Esophagus squamous epithelium (tissue), 5 donors: ENCODE results near the gene AGMO. TPM values are rescaled to one million over a fixed set of nuclear protein-coding genes. Genes with fewer than 3 reads are reported as not detected.

Experiments used
- DNase-seq: peaks from one replicate; lab custom pipeline; 2025; lab: John Stamatoyannopoulos, UW
- H3K27ac ChIP-seq, 4 donors: fragments of 200-600 bp; sonication (generic); one replicate each; pipeline ENCODE4 v1.5.1; 2016 to 2019; ENCODE audit warnings: mild to moderate bottlenecking in 1 of 4
- H3K27me3 ChIP-seq, 4 donors: fragments of 200-600 bp; sonication (generic); 1 replicate in 3 of 4; 2 replicates in 1 of 4; pipeline versions ENCODE4 v1.5.1 to v1.6.0; 2017 to 2021; ENCODE audit warnings: antibody characterized with exemption in 1 of 4
- H3K36me3 ChIP-seq, 3 donors: fragments of 200-600 bp; sonication (generic); one replicate each; pipeline ENCODE4 v1.5.1; 2016 to 2019
- H3K4me1 ChIP-seq, 3 donors: fragments of 200-600 bp; sonication (generic); one replicate each; pipeline ENCODE4 v1.5.1; 2017 to 2019
- H3K4me3 ChIP-seq, 4 donors: fragments of 200-600 bp; sonication (generic); 1 replicate in 3 of 4; 2 replicates in 1 of 4; pipeline ENCODE4 v1.5.1; 2016 to 2019; ENCODE audit warnings: mild to moderate bottlenecking in 2 of 4, moderate library complexity in 1 of 4
- H3K9me3 ChIP-seq, 3 donors: fragments of 200-600 bp; sonication (generic); one replicate each; pipeline ENCODE4 v1.5.1; 2016 to 2019
- POLR2A ChIP-seq, 4 donors: fragments of 450-650 bp; IDR thresholded peaks; one replicate each; pipeline ENCODE4 v1.6.1; 2017; ENCODE audit warnings: antibody characterized with exemption in 4 of 4, mild to moderate bottlenecking in 4 of 4, moderate library complexity in 3 of 4
- WGBS, 2 donors: methylation state at CpG; one replicate each; pipeline ENCODE4 v1.1.5; 2018; 5-methylcytosine and 5-hydroxymethylcytosine counted together
- intact Hi-C: fragments of 100-400 bp; cut with DNase I; formaldehyde crosslinking; loops from one replicate; pipeline ENCODE4 v1.15.0; 2022
- total RNA-seq, 4 donors: library from RNA; depleted of rRNA; stranded (reverse); fragments of >200 nt; gene quantifications; one replicate each; pipeline ENCODE4 v1.1.0, GENCODE V29; 2016
- TF ChIP-seq, protein P1 (sequence below), 6 experiments: fragments of 450-650 bp in 4 of 6; fragments of 200-600 bp in 2 of 6; sonication (generic) in 2 of 6; IDR thresholded peaks; one replicate each; pipeline ENCODE4 v1.5.1; 2016 to 2019; ENCODE audit warnings: antibody characterized with exemption in 6 of 6, mild to moderate bottlenecking in 4 of 6, moderate library complexity in 4 of 6
- donor health status: DM: yes; HTN: yes; CAD: no.

AGMO gene
- total RNA-seq, 4 donors from 2014 or later: 0.38 to 0.53 TPM; not detected in 2

- Histone ChIP-seq H3K27ac (no peak overlapping the region), H3K36me3 (no peaks in the 10 kb centered on the region), H3K9me3 (no peaks in the 10 kb centered on the region), H3K4me3 (no peak overlapping the region), H3K27me3 (no peaks in the 10 kb centered on the region), H3K4me1 (no peaks in the 10 kb centered on the region)
- DNase-seq: no peak
- no peak for TF ChIP-seq POLR2A (IDR thresholded peaks at IDR 0.05)
- TF ChIP-seq, protein P1, sequence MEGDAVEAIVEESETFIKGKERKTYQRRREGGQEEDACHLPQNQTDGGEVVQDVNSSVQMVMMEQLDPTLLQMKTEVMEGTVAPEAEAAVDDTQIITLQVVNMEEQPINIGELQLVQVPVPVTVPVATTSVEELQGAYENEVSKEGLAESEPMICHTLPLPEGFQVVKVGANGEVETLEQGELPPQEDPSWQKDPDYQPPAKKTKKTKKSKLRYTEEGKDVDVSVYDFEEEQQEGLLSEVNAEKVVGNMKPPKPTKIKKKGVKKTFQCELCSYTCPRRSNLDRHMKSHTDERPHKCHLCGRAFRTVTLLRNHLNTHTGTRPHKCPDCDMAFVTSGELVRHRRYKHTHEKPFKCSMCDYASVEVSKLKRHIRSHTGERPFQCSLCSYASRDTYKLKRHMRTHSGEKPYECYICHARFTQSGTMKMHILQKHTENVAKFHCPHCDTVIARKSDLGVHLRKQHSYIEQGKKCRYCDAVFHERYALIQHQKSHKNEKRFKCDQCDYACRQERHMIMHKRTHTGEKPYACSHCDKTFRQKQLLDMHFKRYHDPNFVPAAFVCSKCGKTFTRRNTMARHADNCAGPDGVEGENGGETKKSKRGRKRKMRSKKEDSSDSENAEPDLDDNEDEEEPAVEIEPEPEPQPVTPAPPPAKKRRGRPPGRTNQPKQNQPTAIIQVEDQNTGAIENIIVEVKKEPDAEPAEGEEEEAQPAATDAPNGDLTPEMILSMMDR (IDR thresholded peaks at IDR 0.05): no peak
- WGBS, 2 donors: 66 to 75% methylated on average over 1 of the region's 1 CpG
- intact Hi-C loops: no loop called here
Observed at GRCh38 chr7:15430911-15431310, 130.9 kb downstream of the AGMO start.

- no peak overlapping the region for H3K27ac ChIP-seq
- intact Hi-C loops: no loop called here
- WGBS, 2 donors: 87 to 88% methylated on average over 2 of the region's 2 CpGs
- no peaks in the 10 kb centered on the region for H3K4me1 ChIP-seq
- TF ChIP-seq POLR2A (IDR thresholded peaks at IDR 0.05): no peak
- TF ChIP-seq, protein P1 (IDR thresholded peaks at IDR 0.05): no peak
- H3K36me3 ChIP-seq: no peaks in the 10 kb centered on the region
- DNase-seq: no peak
- no peak overlapping the region for H3K4me3 ChIP-seq
- no peaks in the 10 kb centered on the region for H3K27me3 ChIP-seq
- no peaks in the 10 kb centered on the region for H3K9me3 ChIP-seq
Observed at GRCh38 chr7:15430191-15430590, 131.6 kb downstream of the AGMO start.

DNA sequence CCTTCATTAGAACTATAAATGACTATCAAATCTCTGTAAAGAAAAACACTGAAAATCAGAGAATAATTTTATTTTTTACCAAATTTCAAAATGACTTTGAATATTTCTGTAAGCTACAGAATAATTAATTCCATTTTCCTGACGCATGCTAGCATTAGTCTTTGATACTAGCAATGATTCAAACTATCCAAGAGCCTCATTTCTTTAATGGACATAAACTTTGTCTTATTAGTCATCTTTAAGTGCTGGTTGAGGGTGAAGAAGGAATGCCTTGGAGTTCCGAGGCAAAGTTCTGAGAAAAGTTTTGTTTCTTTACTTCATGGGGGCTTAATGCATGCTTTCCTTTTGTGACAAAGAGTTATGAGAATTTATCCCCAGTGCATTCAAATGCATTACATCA is 137.3 kb downstream of the AGMO start:
- no peaks in the 10 kb centered on the region for H3K36me3 ChIP-seq
- intact Hi-C loops: no loop called here
- 59% methylated on average over 2 of the region's 2 CpGs for WGBS, 2 donors
- H3K27me3 ChIP-seq: no peaks in the 10 kb centered on the region
- no peaks in the 10 kb centered on the region for H3K4me1 ChIP-seq
- DNase-seq: no peak
- H3K9me3 ChIP-seq: no peaks in the 10 kb centered on the region
- no peak overlapping the region for H3K4me3 ChIP-seq
- no peak overlapping the region for H3K27ac ChIP-seq
- no peak for TF ChIP-seq POLR2A (IDR thresholded peaks at IDR 0.05)
- TF ChIP-seq, protein P1 (IDR thresholded peaks at IDR 0.05): no peak

DNA sequence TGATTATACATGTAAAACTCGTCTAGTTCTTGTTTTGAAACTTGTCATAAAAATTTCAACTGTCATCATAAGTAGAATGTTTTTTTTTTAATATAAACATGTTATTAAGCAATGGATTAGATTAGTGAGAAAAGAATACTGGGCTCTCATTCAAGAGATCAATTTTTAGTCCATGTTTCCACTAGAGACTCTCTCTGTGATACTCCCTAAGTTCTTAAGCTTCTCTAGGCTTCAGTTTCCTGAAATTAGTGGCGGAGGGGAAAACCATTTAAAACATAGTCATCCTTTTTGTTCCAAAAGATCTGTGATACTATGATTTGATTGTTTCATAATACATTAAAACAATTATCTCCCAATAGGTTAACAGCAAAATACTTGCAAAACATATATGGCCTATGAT is 142.2 kb downstream of the AGMO start:
- Histone ChIP-seq H3K36me3 (no peaks in the 10 kb centered on the region), H3K27me3 (no peaks in the 10 kb centered on the region), H3K9me3 (no peaks in the 10 kb centered on the region), H3K4me3 (no peak overlapping the region), H3K4me1 (no peaks in the 10 kb centered on the region), H3K27ac (no peak overlapping the region)
- no peak for TF ChIP-seq POLR2A (IDR thresholded peaks at IDR 0.05)
- TF ChIP-seq, protein P1 (IDR thresholded peaks at IDR 0.05): no peak
- intact Hi-C loops: no loop called here
- WGBS, 2 donors: 44 to 52% methylated on average over 2 of the region's 2 CpGs
- no peak for DNase-seq

GRCh38 chr7:15418264-15418663 is 143.6 kb downstream of the AGMO start:
- Histone ChIP-seq H3K9me3 (peaks cover 0 to 4% (median 0%) of the 10 kb centered on the region in 3 donors), H3K36me3 (no peaks in the 10 kb centered on the region), H3K27me3 (no peaks in the 10 kb centered on the region), H3K27ac (no peak overlapping the region), H3K4me1 (no peaks in the 10 kb centered on the region), H3K4me3 (no peak overlapping the region)
- intact Hi-C loops: no loop called here
- no peak for TF ChIP-seq POLR2A (IDR thresholded peaks at IDR 0.05)
- TF ChIP-seq, protein P1 (IDR thresholded peaks at IDR 0.05): no peak
- DNase-seq: no peak
- WGBS, 2 donors: 15 to 33% methylated on average over 1 of the region's 1 CpG
